T-helper 1 cell treated with Interleukin-12 subunit alpha and Interleukin-12 subunit beta and Interleukin-4 antibody, amounts not matched to agents 30 ng/mL and 1 ng/mL, for 36 hours (primary cell): ENCODE results near the gene KLF6. TPM values are rescaled to one million over a fixed set of nuclear protein-coding genes. Genes with fewer than 3 reads are reported as not detected.
"Not testable (repeated sequence)": the region's sequence is repeated elsewhere in the genome, so short reads cannot be mapped to it uniquely, and the experiment has no call there.

Source experiments
- intact Hi-C: fragments of 100-400 bp; cut with micrococcal nuclease; formaldehyde crosslinking; loops from one replicate; pipeline ENCODE4 v1.15.1; 2024
- total RNA-seq: library from RNA; stranded (reverse); gene quantifications from 2 replicates; pipeline ENCODE4 v1.2.3, GENCODE V29; 2022

The KLF6 gene
- total RNA-seq, 1 donor from 2014 or later, result 177 TPM

GRCh38 chr10:3740157-3740871, 44.7 kb downstream of the KLF6 start:
- intact Hi-C loops, result loop anchor here (1.0 to 2.0 kb wide), 2 partner anchors 17 to 36 kb away; no protein-coding TSS in a partner anchor

GRCh38 chr10:3738855-3739350, 46.1 kb downstream of the KLF6 start:
- intact Hi-C loops, result no loop called here

GRCh38 chr10:3737864-3738263, 47.1 kb downstream of the KLF6 start:
- intact Hi-C loops, result no loop called here

GRCh38 chr10:3735175-3735574, 49.8 kb downstream of the KLF6 start:
- intact Hi-C loops, result no loop called here

- intact Hi-C loops, result no loop called here
Observed at GRCh38 chr10:3734111-3734510, 50.9 kb downstream of the KLF6 start.

- intact Hi-C loops, result not testable (repeated sequence)
Observed at GRCh38 chr10:3732183-3732582, 52.8 kb downstream of the KLF6 start.

GRCh38 chr10:3729397-3729976, 55.5 kb downstream of the KLF6 start:
- intact Hi-C loops, result no loop called here

GRCh38 chr10:3728563-3728962, 56.4 kb downstream of the KLF6 start:
- intact Hi-C loops, result no loop called here

- intact Hi-C loops, result no loop called here
Observed at GRCh38 chr10:3727268-3727667, 57.7 kb downstream of the KLF6 start.
